Body of pancreas (tissue), 4 donors: ENCODE results near the gene HOXA1. TPM values are rescaled to one million over a fixed set of nuclear protein-coding genes. Genes with fewer than 3 reads are reported as not detected.
A peak's percentile ranks its signal among the peaks of the same experiment; 100 is the strongest.

Experiments
- ATAC-seq: fragments of 150-250 bp; one replicate; pipeline ENCODE4 v1.9.1; 2016
- DNase-seq, 4 donors: peaks; one replicate each; pipeline ENCODE4 v3.0.0-alpha.2; 2019
- H3K27ac ChIP-seq, 4 donors: fragments of 200-600 bp; sonication (generic); 1 replicate in 3 of 4; 2 replicates in 1 of 4; pipeline versions ENCODE4 v1.5.1 to v1.6.1; 2016 to 2019; ENCODE audit warnings: mild to moderate bottlenecking in 1 of 4, mixed read lengths in 1 of 4, moderate library complexity in 1 of 4
- H3K27me3 ChIP-seq, 2 donors: fragments of 200-600 bp; sonication (generic); one replicate each; pipeline ENCODE4 v1.6.0; 2016; ENCODE audit warnings: mild to moderate bottlenecking in 1 of 2
- H3K36me3 ChIP-seq, 2 donors: fragments of 200-600 bp; sonication (generic); replicated peaks in 1 of 2; 2 replicates each; pipeline ENCODE4 v1.5.1; 2016; ENCODE audit warnings: low read depth in 2 of 2; ENCODE audit not compliant: insufficient read depth in 1 of 2
- H3K4me1 ChIP-seq: fragments of 200-600 bp; sonication (generic); one replicate; pipeline ENCODE4 v1.6.0; 2016
- H3K4me3 ChIP-seq, 2 donors: fragments of 200-600 bp; sonication (generic); 1 replicate in 1 of 2; 2 replicates in 1 of 2; pipeline ENCODE4 v1.5.1; 2016 to 2019
- H3K9me3 ChIP-seq, 3 donors: fragments of 200-600 bp; sonication (generic); 1 replicate in 2 of 3; 2 replicates in 1 of 3; pipeline ENCODE4 v1.5.1; 2016
- POLR2A ChIP-seq, 3 donors: fragments of 450-650 bp; IDR thresholded peaks; one replicate each; pipeline ENCODE4 v1.6.1; 2016; ENCODE audit warnings: antibody characterized with exemption in 3 of 3, mild to moderate bottlenecking in 2 of 3
- WGBS, 2 donors: methylation state at CpG; one replicate each; pipeline ENCODE4 v1.1.5; 2017; 5-methylcytosine and 5-hydroxymethylcytosine counted together
- intact Hi-C: fragments of 100-400 bp; cut with DNase I; formaldehyde crosslinking; loops from one replicate; pipeline ENCODE4 v1.15.1; 2023
- total RNA-seq, 2 donors: library from RNA; depleted of rRNA; stranded (reverse); fragments of >200 nt; gene quantifications; one replicate each; pipeline ENCODE4 v1.1.0, GENCODE V29; 2016
- TF ChIP-seq, protein P1 (sequence below), 7 experiments: fragments of 450-650 bp in 4 of 7; fragments of 200-600 bp in 3 of 7; sonication (generic) in 3 of 7; IDR thresholded peaks; one replicate each; pipeline ENCODE4 v1.5.1; 2016 to 2019; ENCODE audit warnings: antibody characterized with exemption in 7 of 7

Gene HOXA1
- total RNA-seq, 2 donors from 2014 or later = not detected

GRCh38 chr7:27126596-27127327 is 31.0 kb upstream of the HOXA1 start:
- ATAC-seq = no peak
- intact Hi-C loops = no loop called here

DNA sequence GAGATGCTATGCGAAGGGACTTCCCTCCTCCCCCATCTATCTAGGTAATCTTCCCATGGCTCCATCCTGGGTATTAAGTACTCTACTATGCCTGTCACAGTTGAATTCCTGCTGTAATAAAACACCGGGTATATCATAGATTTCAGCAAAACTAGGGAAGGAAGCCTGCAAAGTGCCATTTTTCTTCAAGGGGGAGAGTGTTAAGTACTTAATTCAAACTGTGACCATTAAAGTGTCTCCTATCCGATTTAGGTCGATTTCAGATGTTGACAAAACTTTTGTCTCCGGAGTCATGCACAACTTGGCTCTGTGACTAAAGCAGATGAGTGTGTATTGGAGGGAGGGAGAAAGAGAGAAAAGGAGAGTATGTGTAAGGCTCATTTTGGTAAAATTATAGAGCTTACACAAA is 30.2 kb upstream of the HOXA1 start:
- DNase-seq (no peak), ATAC-seq (no peak)
- H3K27ac ChIP-seq = no peak overlapping the region
- no peaks in the 10 kb centered on the region for H3K9me3 ChIP-seq
- intact Hi-C loops = no loop called here
- peaks cover 14% of the 10 kb centered on the region for H3K4me1 ChIP-seq
- 8 to 23% methylated on average over 5 of the region's 5 CpGs for WGBS, 2 donors
- no peak for TF ChIP-seq POLR2A (IDR thresholded peaks at IDR 0.05)
- TF ChIP-seq, protein P1, sequence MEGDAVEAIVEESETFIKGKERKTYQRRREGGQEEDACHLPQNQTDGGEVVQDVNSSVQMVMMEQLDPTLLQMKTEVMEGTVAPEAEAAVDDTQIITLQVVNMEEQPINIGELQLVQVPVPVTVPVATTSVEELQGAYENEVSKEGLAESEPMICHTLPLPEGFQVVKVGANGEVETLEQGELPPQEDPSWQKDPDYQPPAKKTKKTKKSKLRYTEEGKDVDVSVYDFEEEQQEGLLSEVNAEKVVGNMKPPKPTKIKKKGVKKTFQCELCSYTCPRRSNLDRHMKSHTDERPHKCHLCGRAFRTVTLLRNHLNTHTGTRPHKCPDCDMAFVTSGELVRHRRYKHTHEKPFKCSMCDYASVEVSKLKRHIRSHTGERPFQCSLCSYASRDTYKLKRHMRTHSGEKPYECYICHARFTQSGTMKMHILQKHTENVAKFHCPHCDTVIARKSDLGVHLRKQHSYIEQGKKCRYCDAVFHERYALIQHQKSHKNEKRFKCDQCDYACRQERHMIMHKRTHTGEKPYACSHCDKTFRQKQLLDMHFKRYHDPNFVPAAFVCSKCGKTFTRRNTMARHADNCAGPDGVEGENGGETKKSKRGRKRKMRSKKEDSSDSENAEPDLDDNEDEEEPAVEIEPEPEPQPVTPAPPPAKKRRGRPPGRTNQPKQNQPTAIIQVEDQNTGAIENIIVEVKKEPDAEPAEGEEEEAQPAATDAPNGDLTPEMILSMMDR (IDR thresholded peaks at IDR 0.05) = no peak
- no peak overlapping the region for H3K4me3 ChIP-seq
- no peaks in the 10 kb centered on the region for H3K36me3 ChIP-seq
- peaks cover 0 to 52% of the 10 kb centered on the region in 2 donors for H3K27me3 ChIP-seq

More at GRCh38 chr7:27126596-27127327, 31.0 kb upstream of the HOXA1 start:
- H3K4me3 ChIP-seq = no peak overlapping the region
- no peaks in the 10 kb centered on the region for H3K36me3 ChIP-seq
- TF ChIP-seq POLR2A (IDR thresholded peaks at IDR 0.05) = no peak
- TF ChIP-seq, protein P1 (IDR thresholded peaks at IDR 0.05) = no peak
- WGBS, 2 donors = 10 to 19% methylated on average over 3 of the region's 3 CpGs
- no peaks in the 10 kb centered on the region for H3K9me3 ChIP-seq
- no peak overlapping the region for H3K27ac ChIP-seq
- no peak for DNase-seq
- H3K4me1 ChIP-seq = peaks cover 16% of the 10 kb centered on the region
- H3K27me3 ChIP-seq = peaks cover 0 to 58% of the 10 kb centered on the region in 2 donors

DNA sequence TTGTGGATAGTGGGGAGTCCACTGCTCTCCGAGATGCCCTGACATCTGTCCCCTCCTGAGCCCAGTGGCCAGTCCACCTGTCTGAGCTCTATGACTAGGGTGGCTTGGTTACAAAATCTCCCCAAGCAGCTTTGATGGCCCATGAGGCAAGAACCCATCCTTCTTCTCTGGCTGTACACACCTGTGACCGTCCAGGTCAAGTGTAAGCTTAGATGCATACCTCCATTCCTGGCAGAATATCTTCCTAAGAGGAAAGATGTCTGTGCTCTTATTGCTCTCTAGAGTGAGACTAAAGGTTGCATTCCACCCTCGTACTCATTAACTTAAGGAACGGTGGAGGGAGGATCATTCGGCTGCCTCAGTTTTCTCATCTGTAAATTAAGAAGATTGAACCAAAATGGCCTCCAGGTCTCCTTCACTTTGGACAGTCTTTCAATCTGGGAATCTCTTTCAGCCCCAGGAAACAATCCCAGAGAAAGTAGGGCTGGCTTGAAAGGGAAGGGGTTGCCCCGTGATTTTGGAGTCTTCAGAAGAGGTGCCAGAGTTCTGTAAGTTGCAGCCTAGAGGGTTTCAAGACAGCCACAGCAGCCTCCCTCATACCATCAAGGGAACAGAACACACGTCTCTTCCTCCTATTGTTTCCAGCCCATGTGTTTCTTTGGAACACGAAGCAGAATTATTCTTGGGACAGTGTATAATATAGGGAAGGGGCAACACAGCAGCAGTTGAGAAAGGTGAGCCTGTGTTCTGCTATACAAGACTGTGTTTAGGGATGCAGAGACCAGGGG is 29.3 kb upstream of the HOXA1 start:
- Histone ChIP-seq H3K9me3 (no peaks in the 10 kb centered on the region), H3K27me3 (peaks cover 0 to 53% of the 10 kb centered on the region in 2 donors), H3K4me3 (no peak overlapping the region), H3K27ac (no peak overlapping the region), H3K36me3 (no peaks in the 10 kb centered on the region), H3K4me1 (peaks cover 7% of the 10 kb centered on the region)
- 19 to 30% methylated on average over 6 to 8 of the region's 8 CpGs for WGBS, 2 donors
- DNase-seq (no peak), ATAC-seq (no peak)
- intact Hi-C loops = no loop called here
- TF ChIP-seq, protein P1 (IDR thresholded peaks at IDR 0.05) = no peak
- TF ChIP-seq POLR2A (IDR thresholded peaks at IDR 0.05) = no peak

GRCh38 chr7:27124096-27124901 is 28.5 kb upstream of the HOXA1 start:
- H3K4me1 ChIP-seq = peaks cover 7% of the 10 kb centered on the region
- WGBS, 2 donors = 19 to 29% methylated on average over 26 to 43 of the region's 43 CpGs
- no peak overlapping the region for H3K4me3 ChIP-seq
- DNase-seq (no peak), ATAC-seq (peak; percentile 20)
- intact Hi-C loops = no loop called here
- no peaks in the 10 kb centered on the region for H3K36me3 ChIP-seq
- TF ChIP-seq, protein P1 (IDR thresholded peaks at IDR 0.05) = no peak
- TF ChIP-seq POLR2A (IDR thresholded peaks at IDR 0.05) = no peak
- no peaks in the 10 kb centered on the region for H3K9me3 ChIP-seq
- peak overlapping the region in 1 of 4 donors; percentile 21 for H3K27ac ChIP-seq
- H3K27me3 ChIP-seq = peaks cover 0 to 47% of the 10 kb centered on the region in 2 donors
